Activated CD4-positive, alpha-beta T cell treated with anti-CD3 and anti-CD28 coated beads, Interleukin-2, amount 50 U/mL, for 24 hours (primary cell): ENCODE data around the gene LMO2.

Source experiments
- DNase-seq, 2 donors: peaks; one replicate each; pipeline ENCODE4 v3.0.0-alpha.2; 2020; ENCODE audit warnings: low read depth in 1 of 2, low spot score in 1 of 2

LMO2 gene

DNA sequence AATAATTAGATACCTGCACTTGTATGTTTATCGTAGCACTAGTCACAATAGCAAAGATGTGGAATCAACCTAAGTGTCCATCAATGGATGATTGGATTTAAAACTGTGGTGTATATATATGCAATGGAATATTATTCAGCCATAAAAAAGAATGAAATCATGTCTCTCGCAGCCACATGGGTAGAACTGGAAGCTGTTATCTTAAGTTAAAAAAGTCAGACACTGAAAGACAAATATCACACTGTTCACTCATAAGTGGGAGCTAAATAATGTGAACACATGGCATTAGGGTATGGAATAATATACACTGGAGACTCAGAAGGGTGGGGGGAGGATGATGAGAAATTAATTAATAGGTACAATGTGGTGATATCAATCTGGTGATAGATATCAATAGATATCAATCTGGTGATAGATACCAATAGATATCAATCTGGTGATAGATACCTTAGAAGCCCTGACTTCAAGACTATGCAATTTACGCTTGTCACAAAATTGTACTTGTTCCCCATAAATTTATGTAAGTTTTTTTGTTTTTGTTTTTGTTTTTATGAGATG is 2.0 kb downstream of the LMO2 start:
- no peak for DNase-seq

DNA sequence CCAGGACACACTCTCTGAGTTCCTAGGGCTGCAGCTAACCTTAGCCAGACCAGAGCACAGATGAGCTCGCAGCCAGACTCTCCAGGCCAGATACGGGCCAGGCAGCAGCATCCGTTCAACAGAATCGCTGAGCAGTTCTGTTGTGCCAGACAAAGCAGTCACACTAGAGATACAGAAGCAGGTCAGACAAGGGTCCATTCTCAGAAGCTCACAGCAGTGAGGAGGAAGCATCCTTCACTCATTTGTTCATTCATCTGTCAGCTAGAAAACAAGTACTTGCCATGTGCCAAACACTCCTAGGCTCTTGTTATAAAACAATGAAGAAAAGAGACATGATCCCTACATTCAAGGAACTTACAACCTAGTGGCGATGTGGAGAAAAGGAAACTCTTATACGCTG is 2.6 kb downstream of the LMO2 start:
- no peak for DNase-seq

DNA sequence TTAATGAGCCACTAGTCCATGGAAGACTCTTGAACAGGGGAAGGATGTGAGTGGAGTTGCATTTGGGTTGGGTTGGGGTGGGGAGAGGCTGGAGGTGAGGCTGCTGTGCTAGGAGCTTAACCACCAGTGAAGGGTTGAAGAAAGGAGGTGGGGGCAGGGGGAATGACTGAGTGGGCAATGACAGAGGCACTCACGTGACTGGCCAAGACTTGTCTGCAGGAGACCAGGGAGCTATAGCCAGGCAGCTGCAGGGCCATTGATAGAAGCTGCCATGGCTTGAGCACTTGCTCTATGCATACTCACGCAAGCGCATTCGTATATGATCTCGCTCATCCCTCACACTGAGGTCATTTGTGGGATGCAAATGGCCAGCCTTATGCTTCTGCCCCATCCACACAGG is 4.0 kb downstream of the LMO2 start:
- DNase-seq, result no peak

DNA sequence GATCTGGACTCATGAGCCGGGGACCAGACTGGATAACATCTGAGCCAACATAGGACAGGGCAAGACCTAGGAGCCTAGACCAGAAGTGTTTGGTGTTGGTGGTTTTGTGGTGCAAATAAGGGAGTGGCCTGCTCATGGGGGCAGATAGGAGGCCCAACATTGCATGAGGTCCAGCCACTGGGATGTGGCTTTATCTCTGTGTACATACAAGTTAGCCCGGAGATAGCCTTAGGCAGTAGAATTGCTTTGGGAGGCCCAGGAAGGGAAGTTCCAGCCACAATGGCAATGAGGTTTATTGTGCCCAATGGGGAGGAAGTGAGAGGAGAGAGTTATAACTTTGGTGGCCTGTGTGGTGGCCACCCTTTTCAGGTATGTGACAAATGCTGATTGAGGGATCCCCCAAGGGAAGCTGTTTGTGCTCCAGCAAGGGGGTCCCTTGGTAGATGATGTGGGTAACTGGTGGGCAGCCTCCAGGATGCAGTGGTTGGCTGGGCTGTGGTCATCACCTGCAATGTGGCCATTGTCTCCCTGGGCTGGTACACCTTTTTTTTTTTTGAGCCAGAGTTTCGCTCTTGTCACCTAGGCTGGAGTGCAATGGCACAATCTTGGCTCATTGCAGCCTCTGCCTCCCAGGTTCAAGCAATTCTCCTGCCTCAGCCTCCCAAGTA is 6.4 kb downstream of the LMO2 start:
- no peak for DNase-seq

DNA sequence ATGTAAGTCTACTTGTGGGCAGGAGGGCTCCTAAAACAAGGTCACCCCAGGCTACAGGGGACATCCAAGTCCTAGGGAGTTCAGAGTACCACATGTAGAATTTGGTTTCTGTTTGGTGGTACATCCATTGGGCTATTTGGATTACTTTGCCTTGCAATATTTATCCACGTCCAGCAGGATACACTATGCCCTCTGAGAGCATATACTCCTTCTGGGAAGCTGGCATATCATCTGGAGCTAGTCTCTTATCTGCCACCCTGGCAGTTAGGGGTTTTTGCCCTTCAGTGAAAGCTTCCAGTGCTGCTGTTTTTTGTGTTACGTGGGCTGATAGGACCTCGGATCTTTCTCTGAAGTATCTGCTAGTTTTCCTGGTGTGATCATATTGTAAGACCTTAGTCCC is 7.3 kb downstream of the LMO2 start:
- no peak for DNase-seq

DNA sequence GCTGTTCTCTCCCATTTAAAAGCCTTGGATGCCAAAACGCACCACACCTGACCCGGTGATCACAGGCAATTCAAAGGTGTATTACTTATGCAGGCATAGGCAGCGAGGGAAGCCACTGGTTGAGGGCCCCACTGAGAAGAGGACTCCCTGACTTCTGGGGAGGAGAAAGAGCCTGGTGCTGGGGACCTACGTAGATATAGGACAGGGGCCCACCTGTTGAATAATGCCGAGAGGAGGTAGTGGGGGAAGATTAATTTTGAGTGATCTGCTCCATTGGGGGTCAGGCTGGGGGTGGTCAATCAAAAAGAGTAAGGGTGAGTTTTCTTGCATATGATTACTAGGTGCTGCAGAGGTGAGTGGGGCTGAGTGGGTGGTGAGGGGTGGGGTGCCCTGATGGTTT is 7.8 kb downstream of the LMO2 start:
- no peak for DNase-seq

DNA sequence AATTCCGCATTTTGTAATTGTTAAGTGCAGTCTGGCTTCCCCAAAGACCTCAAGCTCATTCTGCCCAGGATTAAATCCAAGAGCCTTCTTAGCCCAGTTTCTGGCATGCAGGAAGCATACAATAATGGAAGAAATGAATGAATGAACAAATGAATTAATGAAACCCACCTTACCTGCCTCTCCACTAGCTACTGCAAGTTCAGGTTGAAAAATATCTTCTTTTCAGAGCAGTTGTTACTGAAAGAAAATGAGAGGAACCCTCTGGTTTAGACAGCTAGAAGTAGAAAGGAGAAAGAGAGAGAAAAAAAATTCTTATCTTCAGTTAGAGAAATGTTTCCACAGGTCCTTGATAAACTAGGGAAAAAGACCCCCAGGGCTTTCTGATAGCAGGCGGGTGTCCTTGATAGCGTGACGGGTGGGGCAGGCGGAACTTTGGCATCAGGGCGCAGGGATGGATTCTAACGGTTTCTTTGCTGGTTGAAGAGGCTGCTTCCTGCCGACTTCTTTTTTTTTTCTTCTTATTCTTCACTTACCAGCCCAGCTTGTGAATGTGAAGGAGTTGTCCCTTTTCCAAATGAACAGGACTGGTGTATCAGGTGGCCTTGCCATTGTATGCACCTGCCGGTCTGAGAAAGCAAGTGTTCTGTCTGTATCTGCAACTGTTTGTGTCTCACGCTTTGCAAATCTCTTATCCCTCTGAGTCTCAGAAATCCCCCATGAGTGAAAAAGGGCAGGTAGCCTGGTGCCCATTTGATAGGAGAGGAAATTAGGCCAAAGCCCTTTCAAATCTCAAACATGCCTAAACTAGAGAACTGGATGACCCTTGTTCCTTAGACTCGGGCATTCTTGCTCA is 10.0 kb downstream of the LMO2 start:
- DNase-seq, result no peak

DNA sequence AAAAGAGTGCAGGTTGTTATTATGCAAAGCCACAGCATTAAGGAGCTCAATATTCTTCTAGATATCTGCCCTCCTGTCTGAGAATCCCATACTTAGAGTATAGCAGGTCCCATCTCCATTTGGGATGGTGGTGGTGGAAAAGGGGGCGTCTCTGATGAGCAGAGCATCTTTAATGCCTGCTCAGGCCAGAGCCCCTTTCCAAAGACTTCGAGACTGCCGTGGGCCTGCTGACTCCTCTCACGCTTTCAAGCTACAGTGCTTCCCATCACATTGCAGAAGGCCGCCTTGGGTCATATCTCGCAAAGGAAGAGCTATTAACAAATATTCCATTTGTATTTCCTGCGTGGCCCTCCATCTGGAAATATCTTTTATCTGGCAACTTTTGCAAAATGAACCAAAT is 10.9 kb downstream of the LMO2 start:
- no peak for DNase-seq

DNA sequence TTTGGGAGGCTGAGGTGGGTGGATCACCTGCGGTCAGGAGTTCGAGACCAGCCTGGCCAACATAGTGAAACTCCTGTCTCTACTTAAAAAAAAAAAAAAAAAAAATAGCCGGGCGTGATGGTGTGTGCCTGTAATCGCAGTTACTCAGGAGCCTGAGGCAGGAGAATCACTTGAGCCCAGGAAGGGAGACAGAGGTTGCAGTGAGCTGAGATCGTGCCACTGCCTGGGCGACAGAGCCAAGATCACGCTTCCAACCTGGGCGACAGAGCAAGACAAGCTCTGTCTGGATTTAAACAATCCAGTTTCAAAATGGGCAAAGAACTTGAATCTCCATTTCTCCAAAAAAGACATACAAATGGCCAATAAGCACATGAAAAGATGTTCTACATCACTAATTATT is 12.5 kb downstream of the LMO2 start:
- no peak for DNase-seq

DNA sequence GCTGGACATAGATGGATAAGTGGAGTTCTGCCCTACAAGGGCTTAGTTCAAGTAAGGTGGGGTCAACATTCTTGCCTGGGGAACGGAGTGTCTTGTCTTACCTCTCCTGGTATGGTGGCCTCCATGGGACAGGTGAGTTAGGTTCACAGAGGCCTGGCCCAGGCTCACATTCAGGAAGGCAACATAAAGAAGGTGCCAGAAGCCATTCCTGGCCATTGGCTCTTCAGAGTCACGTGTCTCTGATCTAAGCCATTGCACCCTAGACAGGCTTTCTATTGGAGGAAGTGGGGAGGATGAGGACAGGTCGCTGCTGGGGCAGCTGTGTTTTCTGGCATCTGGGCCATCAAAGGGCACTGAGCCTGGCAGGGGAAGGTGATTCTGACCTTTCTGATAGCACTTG is 14.8 kb downstream of the LMO2 start:
- no peak for DNase-seq

DNA sequence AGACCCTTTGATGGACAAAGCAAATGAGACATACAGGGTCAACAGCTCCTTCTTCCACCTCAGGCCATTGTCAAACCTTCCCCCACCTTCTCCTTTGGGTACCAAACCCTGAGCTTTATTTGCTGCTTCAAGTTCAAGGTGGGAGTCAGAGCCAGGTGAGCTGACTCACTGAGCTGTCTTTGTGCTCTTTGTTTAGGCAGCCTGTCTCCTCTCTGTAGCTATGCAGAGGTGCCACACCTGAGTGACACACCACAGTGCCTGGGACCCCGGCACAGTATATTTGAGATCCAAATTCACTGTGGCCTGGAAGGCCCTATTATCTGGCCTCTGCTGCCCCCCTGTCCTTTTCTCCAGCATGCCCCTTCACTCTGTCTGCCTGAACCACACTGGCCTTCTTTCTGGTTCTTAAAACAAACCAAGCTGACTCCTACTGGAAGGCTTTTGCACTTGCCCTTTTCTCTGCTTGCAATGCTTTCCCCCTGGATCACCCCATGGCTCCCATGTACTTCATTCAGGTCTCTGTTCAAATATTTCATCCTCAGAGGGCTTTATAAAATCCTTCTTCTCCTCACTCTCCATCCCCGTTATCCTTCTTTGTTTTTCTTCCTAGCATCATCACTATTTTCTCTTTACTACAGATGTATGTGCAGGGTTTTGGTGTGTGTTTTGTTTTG is 16.1 kb downstream of the LMO2 start:
- DNase-seq, result no peak

DNA sequence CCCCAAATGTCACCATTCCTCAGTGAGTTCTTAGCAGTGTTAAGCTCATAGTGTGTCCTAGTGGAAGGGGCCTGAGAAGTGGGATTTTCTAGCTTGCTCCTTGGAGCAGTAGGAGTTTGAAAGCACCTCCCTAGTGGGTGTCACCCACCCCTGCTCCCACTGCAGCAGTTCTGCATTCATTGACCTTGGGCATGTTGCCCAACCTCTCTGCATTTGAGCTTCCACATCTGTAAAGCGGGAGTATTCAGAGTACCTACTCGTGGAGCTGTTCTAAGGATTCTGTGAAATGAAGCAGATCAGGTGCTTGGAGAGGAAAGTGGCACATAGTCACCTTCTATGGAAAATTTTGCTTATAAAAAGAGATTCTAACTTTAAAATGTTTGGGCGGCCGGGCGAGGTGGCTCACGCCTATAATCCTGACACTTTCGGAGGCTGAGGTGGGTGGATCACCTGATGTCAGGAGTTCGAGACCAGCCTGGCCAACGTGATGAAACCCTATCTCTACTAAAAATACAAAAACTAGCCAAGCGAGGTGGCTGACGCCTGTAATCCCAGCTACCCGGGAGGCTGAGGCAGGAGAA is 16.9 kb downstream of the LMO2 start:
- no peak for DNase-seq

DNA sequence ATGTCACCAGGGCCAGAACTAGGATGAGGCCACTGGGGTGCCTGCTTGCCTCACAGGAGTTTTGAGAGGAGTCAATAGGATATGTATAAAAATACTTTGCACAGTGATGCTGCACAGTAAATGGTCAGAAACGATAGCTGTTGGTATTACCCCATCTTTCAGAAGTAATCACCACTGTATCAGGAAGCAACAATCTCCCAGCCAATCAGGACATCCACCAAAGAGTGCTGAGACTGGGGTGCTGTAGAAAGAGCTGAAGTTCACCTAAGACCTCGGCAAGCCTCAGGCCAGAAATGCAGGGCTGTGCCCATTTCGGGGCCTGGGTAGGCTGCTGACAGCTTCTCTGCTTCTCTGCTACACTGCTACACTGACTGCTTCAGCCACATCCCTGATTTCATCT is 17.4 kb downstream of the LMO2 start:
- DNase-seq, result no peak

DNA sequence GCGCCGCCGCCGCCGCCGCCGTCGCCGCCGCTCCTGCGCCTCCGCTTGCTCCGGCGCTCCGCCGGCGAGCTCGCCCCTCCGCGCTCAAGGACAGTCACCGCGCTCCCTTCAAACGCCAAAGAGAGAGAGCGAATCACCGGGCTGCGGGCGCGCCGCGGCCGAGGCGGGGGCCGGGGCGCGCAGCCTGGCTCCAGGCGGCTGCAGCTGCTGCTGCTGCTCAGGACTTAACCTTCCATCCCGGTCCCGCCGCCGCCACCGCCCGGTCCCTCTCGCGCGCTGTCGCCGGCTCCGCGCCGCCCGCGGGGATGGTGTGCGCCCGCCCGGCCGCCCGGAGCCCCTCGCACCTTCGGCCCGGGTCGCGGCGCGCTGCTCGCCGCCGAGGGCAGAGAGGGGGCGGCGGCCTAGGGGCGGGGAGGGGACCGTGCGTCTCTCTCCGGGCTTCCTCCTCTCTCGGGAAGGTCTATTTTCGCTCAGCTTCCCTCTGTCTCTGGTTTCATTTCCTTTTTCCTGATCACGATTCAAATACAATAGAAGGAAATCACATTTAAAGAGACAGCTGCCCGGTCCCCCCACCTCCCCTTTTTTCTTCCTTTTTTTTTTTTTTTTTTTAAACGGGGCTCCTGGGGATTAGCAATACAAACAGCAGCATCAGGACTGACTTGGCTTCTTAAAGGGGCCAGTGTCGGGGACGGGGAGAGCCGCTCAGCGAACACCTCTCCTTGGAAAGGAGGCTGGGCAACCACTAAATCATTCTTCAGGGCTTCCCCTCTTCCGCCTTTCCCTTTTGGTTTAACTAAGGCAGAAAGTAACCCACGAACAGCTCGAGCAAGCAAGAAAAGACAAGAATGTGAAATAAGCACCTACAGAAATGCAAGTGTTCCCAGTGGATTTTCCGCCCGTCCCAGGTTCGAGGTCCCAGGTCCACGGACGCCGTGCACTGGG is 22.1 kb downstream of the LMO2 start:
- no peak for DNase-seq

DNA sequence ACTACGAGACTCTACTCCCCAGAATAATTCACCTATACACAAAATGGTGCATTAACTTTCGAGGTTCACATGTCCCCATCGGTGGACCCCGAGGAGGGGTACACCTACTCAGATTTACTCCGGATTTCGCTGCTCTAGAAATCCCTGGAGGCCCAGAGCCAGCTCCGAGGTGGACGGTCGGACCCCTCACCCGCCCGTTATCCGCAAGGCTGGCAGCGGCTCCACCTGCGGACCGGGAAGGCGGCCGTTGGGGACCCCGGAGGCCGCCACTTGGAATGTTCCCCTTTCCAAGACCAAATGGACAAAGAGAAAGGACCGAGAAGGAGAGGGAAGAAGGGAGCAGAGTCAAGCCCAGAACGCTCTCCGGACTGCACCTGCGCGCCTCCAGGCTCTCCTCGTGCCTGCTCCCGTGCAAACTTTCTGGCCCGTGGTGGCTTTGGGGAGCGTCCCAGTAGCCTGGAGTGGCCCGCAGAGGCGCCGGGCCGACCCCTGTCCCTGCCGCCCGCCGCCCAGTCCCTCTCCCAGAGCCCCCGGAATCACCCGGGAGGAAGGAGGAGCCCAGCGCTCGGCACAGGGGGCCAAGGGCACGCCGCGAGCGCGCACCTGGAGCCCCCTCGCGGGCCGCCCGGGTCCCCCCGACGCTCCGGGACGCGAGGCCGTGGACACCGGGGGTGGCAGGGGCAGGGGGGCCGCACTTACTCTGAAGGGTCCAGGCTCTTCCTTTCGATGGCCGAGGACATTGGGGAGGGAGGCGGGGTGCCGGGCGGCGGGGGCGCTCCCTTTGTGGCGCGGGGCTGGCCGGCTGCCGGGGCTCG is 23.0 kb downstream of the LMO2 start:
- no peak for DNase-seq

DNA sequence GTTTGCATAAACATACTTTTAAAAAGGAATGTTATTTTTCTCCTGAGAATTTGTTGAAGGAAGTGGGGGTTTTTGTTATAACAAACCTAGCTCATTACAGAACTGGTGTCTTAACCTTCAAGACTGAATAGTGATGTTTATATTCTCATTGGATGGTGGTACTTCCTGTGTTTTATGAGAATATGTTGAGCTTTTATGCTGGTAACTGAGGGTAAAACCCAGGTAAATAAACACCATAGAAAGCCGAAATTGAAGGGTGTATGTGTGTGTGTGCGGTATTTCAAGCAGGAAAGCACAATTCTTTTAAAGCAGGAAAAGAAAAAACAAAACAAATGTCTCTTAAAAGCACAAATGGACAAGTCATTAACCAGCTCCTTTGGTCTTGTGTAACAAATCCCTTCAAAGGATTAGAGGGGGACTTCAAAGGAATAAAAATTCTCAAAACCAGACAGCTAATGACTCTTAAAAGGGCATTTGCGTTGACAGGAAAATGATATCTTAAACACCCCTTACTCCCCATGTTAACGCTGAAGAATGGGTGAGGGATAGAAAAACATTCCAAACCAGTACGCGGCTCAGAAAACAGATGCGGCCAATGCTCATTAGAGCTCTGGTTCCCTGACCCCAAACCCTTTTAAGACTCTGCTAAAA is 23.8 kb downstream of the LMO2 start:
- DNase-seq, result no peak

DNA sequence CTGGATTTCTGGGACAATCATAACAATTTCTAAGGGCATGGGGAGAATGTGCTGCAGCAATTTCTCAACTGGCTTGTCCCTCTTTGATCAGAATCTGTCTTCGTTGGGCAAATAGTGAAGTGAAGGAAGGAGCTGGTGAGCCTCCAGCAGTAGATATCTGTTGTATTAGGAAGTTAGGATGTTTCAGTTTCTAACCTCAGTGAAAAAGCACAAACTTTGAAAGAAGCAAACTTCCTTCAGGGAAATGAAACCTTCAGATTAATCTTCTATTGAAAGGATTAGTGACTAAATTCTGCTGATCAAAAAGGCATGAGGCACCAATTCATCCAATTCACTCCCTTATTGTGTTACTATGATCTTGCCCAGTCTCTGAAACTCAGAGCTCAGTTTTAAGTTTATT is 24.3 kb downstream of the LMO2 start:
- DNase-seq, result no peak

DNA sequence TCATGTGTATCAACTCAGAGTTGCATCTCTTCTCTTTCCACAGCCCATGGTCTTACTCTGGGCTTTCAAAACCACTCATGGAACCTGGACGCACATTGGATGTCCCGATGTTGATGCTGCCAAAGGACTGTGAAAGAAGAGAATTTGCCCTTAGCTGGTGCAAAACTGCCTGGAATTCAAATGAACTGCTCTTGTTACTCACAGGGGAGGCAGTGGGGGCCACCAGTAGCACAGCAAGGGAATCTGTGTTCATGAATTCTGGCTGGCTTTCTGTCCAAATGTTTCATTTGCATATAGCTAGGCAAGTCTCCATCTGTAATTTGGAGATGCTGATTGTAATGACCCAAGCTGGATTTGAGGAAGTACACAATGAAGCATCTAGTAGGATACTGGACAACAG is 24.9 kb downstream of the LMO2 start:
- DNase-seq, result no peak

DNA sequence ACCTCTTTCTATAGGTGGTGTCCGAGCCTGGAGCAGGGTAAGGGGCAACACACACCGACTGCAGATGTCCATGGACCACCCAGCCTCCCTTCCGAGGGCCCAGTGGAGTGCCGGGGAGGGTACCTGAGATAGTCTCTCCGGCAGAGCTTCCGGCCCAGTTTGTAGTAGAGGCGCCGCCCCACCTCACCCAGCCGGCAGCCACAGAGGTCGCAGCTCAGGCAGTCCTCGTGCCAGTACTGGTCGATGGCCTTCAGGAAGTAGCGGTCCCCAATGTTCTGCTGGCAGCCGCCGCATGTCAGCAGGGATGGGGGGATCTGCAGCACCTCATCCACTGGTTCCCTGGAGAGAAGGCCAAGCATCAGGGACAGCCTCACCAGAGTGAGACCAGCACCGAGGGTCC is 27.4 kb downstream of the LMO2 start:
- DNase-seq, result no peak
